HepG2 (cell line): ENCODE data around the gene DGCR2. TPM values are rescaled to one million over a fixed set of nuclear protein-coding genes. Genes with fewer than 3 reads are reported as not detected.
A peak's percentile ranks its signal among the peaks of the same experiment; 100 is the strongest.

Experiments
- ATF5 ChIP-seq: sonication (generic); formaldehyde crosslinking; IDR thresholded peaks from 2 replicates; pipeline ENCODE4 v1.4.0; 2020; ENCODE audit warnings: mild to moderate bottlenecking, low read depth, missing genetic modification reagents
- CBX5 ChIP-seq: sonication (generic); formaldehyde crosslinking; IDR thresholded peaks from 2 replicates; pipeline ENCODE4 v1.4.0; 2020; ENCODE audit warnings: missing genetic modification reagents, borderline replicate concordance
- CCAR2 ChIP-seq: fragments of 200-400 bp; formaldehyde crosslinking; optimal IDR thresholded peaks from 2 replicates; pipeline ENCODE3; 2018; ENCODE audit warnings: low read depth, mild to moderate bottlenecking, low read length, moderate library complexity
- CEBPB ChIP-seq: IDR thresholded peaks from 2 replicates; pipeline ENCODE4 v1.6.1; 2011; ENCODE audit warnings: low read depth, low read length, improper control_type of control experiment, borderline replicate concordance
- DMAP1 ChIP-seq: IDR thresholded peaks from 2 replicates; pipeline ENCODE4 v1.6.1; 2016
- EHMT2 ChIP-seq: fragments of 200-600 bp; sonication (generic); IDR thresholded peaks from 2 replicates; pipeline ENCODE4 v1.7.0; 2017; ENCODE audit warnings: antibody characterized with exemption, low read depth, low read length, borderline replicate concordance
- ETS1 ChIP-seq: sonication (generic); formaldehyde crosslinking; IDR thresholded peaks from 2 replicates; pipeline ENCODE4 v1.4.0; 2020; ENCODE audit warnings: missing genetic modification reagents
- FOSL2 ChIP-seq: sonication (generic); formaldehyde crosslinking; IDR thresholded peaks from 2 replicates; pipeline ENCODE4 v1.4.0; 2020; ENCODE audit warnings: missing genetic modification reagents
- GLMP ChIP-seq: sonication (generic); formaldehyde crosslinking; IDR thresholded peaks from 2 replicates; pipeline ENCODE4 v1.9.0; 2021; ENCODE audit warnings: missing genetic modification reagents, mild to moderate bottlenecking, borderline replicate concordance
- HNRNPL ChIP-seq: fragments of 200-400 bp; formaldehyde crosslinking; IDR thresholded peaks from 2 replicates; pipeline ENCODE4 v1.6.1; 2017; ENCODE audit warnings: mild to moderate bottlenecking, low read depth, low read length
- HOXA3 ChIP-seq: sonication (generic); formaldehyde crosslinking; IDR thresholded peaks from 2 replicates; pipeline ENCODE4 v1.5.0; 2020; ENCODE audit warnings: missing genetic modification reagents
- KAT8 ChIP-seq: IDR thresholded peaks from 2 replicates; pipeline ENCODE4 v1.6.1; 2016; ENCODE audit warnings: missing genetic modification reagents, missing compliant biosample characterization
- MAX ChIP-seq: IDR thresholded peaks from 2 replicates; pipeline ENCODE4 v1.6.1; 2012; ENCODE audit warnings: inconsistent platforms
- MTERF4 ChIP-seq: sonication (generic); formaldehyde crosslinking; IDR thresholded peaks from 2 replicates; pipeline ENCODE4 v1.8.0; 2023; ENCODE audit warnings: mild to moderate bottlenecking, missing genetic modification reagents
- POLR2AphosphoS5 ChIP-seq: IDR thresholded peaks from 2 replicates; pipeline ENCODE4 v1.6.1; 2012; ENCODE audit warnings: low read depth, low read length
- RBAK ChIP-seq: sonication (generic); formaldehyde crosslinking; IDR thresholded peaks from 2 replicates; pipeline ENCODE4 v1.5.1; 2020; ENCODE audit warnings: mild to moderate bottlenecking, missing genetic modification reagents
- TBP ChIP-seq: sonication (generic); formaldehyde crosslinking; IDR thresholded peaks from 2 replicates; pipeline ENCODE4 v1.5.0; 2020; ENCODE audit warnings: missing genetic modification reagents
- TGIF2 ChIP-seq: IDR thresholded peaks from 2 replicates; pipeline ENCODE4 v1.6.1; 2016; ENCODE audit warnings: control low read depth, missing compliant biosample characterization
- ZFP36L2 ChIP-seq: sonication (generic); formaldehyde crosslinking; IDR thresholded peaks from 2 replicates; pipeline ENCODE4 v1.4.0; 2020; ENCODE audit warnings: missing genetic modification reagents
- ZFP82 ChIP-seq: sonication (generic); formaldehyde crosslinking; IDR thresholded peaks from 2 replicates; pipeline ENCODE4 v1.5.1; 2020; ENCODE audit warnings: mild to moderate bottlenecking, missing genetic modification reagents, borderline replicate concordance
- ZFP91 ChIP-seq: sonication (generic); formaldehyde crosslinking; IDR thresholded peaks from 2 replicates; pipeline ENCODE4 v1.9.0; 2022; ENCODE audit warnings: missing genetic modification reagents, mild to moderate bottlenecking, borderline replicate concordance
- ZNF501 ChIP-seq: sonication (generic); formaldehyde crosslinking; IDR thresholded peaks from 2 replicates; pipeline ENCODE4 v1.5.1; 2020; ENCODE audit warnings: mild to moderate bottlenecking, moderate library complexity, missing genetic modification reagents
- ZNF607 ChIP-seq: sonication (generic); formaldehyde crosslinking; IDR thresholded peaks from 2 replicates; pipeline ENCODE4 v1.5.1; 2020; ENCODE audit warnings: missing genetic modification reagents, mild to moderate bottlenecking, borderline replicate concordance
- ZNF691 ChIP-seq: sonication (generic); formaldehyde crosslinking; IDR thresholded peaks from 2 replicates; pipeline ENCODE4 v1.4.0; 2020; ENCODE audit warnings: missing genetic modification reagents, low read depth, mild to moderate bottlenecking, borderline replicate concordance
- ZNF768 ChIP-seq: sonication (generic); formaldehyde crosslinking; IDR thresholded peaks from 2 replicates; pipeline ENCODE4 v1.4.0; 2020; ENCODE audit warnings: missing genetic modification reagents
- polyA plus RNA-seq, 8 experiments: library from polyadenylated mRNA; depleted of rRNA in 3 of 8; stranded (reverse) in 7 of 8; unstranded in 1 of 8; fragments of >200 nt; fragmentation: Illumina TruSeq in 4 of 8; extraction: Trizol in 4 of 8; gene quantifications; 2 replicates each; pipeline versions ENCODE4 v1.2.1 to v1.2.3, GENCODE V29; 2011 to 2016; ENCODE audit warnings: low read depth in 4 of 8, missing spikeins in 1 of 8, mixed read lengths in 1 of 8; ENCODE audit not compliant: insufficient read depth in 1 of 8
- total RNA-seq, 5 experiments: library from RNA; depleted of rRNA; stranded (reverse); fragments of >200 nt; fragmentation: Illumina TruSeq; extraction: Trizol; gene quantifications; 2 replicates each; pipeline ENCODE4 v1.2.3, GENCODE V29; 2016; ENCODE audit warnings: low read depth in 1 of 5

The DGCR2 gene
- total and polyA plus RNA-seq, 2 of the 13 experiments (the other 11 are each of a cell fraction or from before 2014, with no cell fraction given) = 23.1 to 35.3 TPM

GRCh38 chr22:18994701-18995326, 127.4 kb downstream of the DGCR2 start (continued):
- no peak for TF ChIP-seq GLMP (CRISPR knock-in tag)
- TF ChIP-seq POLR2AphosphoS5 = no peak
- TF ChIP-seq TBP (CRISPR knock-in tag) = no peak
- no peak for TF ChIP-seq CBX5 (CRISPR knock-in tag)
- no peak for TF ChIP-seq EHMT2
- TF ChIP-seq CEBPB = no peak
- TF ChIP-seq CCAR2 = no peak
- TF ChIP-seq FOSL2 (CRISPR knock-in tag) = 0 out of 2 replicates have a peak, but pooled peaks have one; percentile 33
- TF ChIP-seq ZNF501 (CRISPR knock-in tag) = peak; percentile 63
- no peak for TF ChIP-seq DMAP1 (CRISPR knock-in tag)
- TF ChIP-seq ZFP91 (CRISPR knock-in tag) = peak; percentile 43; the same call in 1 of the 2 replicates
- no peak for TF ChIP-seq ETS1 (CRISPR knock-in tag)
- TF ChIP-seq MAX = no peak; the same call in 1 of the 2 replicates
- 0 out of 2 replicates have a peak, but pooled peaks have one; percentile 13 for TF ChIP-seq ZNF768
- no peak for TF ChIP-seq ATF5 (CRISPR knock-in tag)
- peak; percentile 27; the same call in 1 of the 2 replicates for TF ChIP-seq KAT8 (CRISPR knock-in tag)
- TF ChIP-seq HNRNPL = 0 out of 2 replicates have a peak, but pooled peaks have one; percentile 36
- no peak for TF ChIP-seq MTERF4 (CRISPR knock-in tag)
- no peak for TF ChIP-seq ZNF607 (CRISPR knock-in tag)
- no peak for TF ChIP-seq ZFP36L2
- TF ChIP-seq ZFP82 (CRISPR knock-in tag) = no peak
- no peak for TF ChIP-seq RBAK (CRISPR knock-in tag)
- peak; percentile 45; the same call in 1 of the 2 replicates for TF ChIP-seq HOXA3 (CRISPR knock-in tag)
- TF ChIP-seq ZNF691 (CRISPR knock-in tag) = no peak
- no peak for TF ChIP-seq TGIF2
